DND-41 (cell line): ENCODE data around the gene ASB5.

Experiments used
- ATAC-seq: fragments of 200-7000 bp; cut with Tn5 transposase; 3 replicates; pipeline ENCODE4 v1.9.1; 2021; ENCODE audit warnings: low read depth; ENCODE audit not compliant: insufficient read depth
- DNase-seq: peaks from one replicate; pipeline ENCODE4 v3.0.0-alpha.2; 2020
- H2AFZ ChIP-seq: 2 replicates; pipeline ENCODE4 v1.6.0; 2012; ENCODE audit warnings: low read depth, low read length
- H3K27ac ChIP-seq: 2 replicates; pipeline ENCODE4 v1.5.1; 2012; ENCODE audit warnings: low read length, inconsistent platforms
- H3K27me3 ChIP-seq: fragments of 200-600 bp; sonication (generic); 2 replicates; pipeline ENCODE4 v1.6.0; 2012; ENCODE audit warnings: low read length, mild to moderate bottlenecking, inconsistent platforms; ENCODE audit not compliant: insufficient read depth, poor library complexity
- H3K36me3 ChIP-seq: 2 replicates; pipeline ENCODE4 v1.5.1; 2012; ENCODE audit warnings: low read length, inconsistent platforms; ENCODE audit not compliant: insufficient read depth
- H3K4me1 ChIP-seq: 2 replicates; pipeline ENCODE4 v1.5.1; 2012; ENCODE audit warnings: mild to moderate bottlenecking, low read length; ENCODE audit not compliant: insufficient read depth
- H3K4me2 ChIP-seq: 2 replicates; pipeline ENCODE4 v1.6.0; 2012; ENCODE audit warnings: mild to moderate bottlenecking, moderate library complexity, low read length, inconsistent platforms; ENCODE audit not compliant: insufficient read depth
- H3K4me3 ChIP-seq, 2 experiments: fragments of 200-600 bp in 1 of 2; shearing (Covaris generic) in 1 of 2; 2 replicates each; pipeline ENCODE4 v1.5.1; 2012 to 2016; ENCODE audit warnings: inconsistent platforms in 2 of 2, low read length in 2 of 2, mild to moderate bottlenecking in 2 of 2, low read depth in 1 of 2, moderate library complexity in 1 of 2
- H3K79me2 ChIP-seq: 2 replicates; pipeline ENCODE4 v1.6.0; 2012; ENCODE audit warnings: low read length, inconsistent platforms; ENCODE audit not compliant: insufficient read depth
- H3K9ac ChIP-seq: 2 replicates; pipeline ENCODE4 v1.6.0; 2012; ENCODE audit warnings: low read depth, mild to moderate bottlenecking, inconsistent platforms, low read length, moderate library complexity
- H3K9me3 ChIP-seq: 2 replicates; pipeline ENCODE4 v1.5.1; 2012; ENCODE audit warnings: low read length, moderate library complexity, mild to moderate bottlenecking, inconsistent platforms; ENCODE audit not compliant: insufficient read depth, severe bottlenecking
- H4K20me1 ChIP-seq: 2 replicates; pipeline ENCODE4 v1.6.0; 2012; ENCODE audit warnings: low read length; ENCODE audit not compliant: insufficient read depth
- CTCF ChIP-seq: IDR thresholded peaks from 2 replicates; pipeline ENCODE4 v1.5.1; 2012; ENCODE audit warnings: borderline replicate concordance, low read length, moderate library complexity, mild to moderate bottlenecking; ENCODE audit not compliant: poor library complexity, severe bottlenecking; ENCODE audit errors: extremely low read depth
- EZH2 ChIP-seq: IDR thresholded peaks from 3 replicates; pipeline ENCODE4 v1.6.1; 2012; ENCODE audit warnings: borderline replicate concordance, low read depth, mild to moderate bottlenecking, moderate library complexity, low read length, inconsistent platforms; ENCODE audit not compliant: severe bottlenecking

Gene ASB5

DNA sequence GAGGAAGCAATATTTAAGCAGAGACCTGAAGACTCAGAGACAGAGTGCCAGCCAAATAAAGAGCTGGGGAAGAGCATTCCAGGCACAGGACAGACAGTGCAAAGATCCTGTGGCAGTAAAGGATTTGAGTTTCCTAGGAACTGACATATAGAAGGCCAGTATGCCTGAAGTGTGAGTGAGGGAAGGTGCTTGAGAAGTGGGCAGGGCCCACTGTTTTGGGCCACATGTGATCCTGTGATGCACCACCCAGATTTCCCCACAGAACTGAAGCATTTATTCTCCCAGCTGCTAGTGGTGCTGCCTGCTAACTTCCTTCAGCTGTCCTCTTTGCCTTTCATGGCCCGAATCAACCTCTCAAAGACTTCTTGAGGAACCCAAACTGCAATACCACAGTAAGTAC, 23.9 kb upstream of the ASB5 start:
- no peak for TF ChIP-seq EZH2
- no peak for TF ChIP-seq CTCF
- Histone ChIP-seq H3K27me3 (peaks cover 22% of the 10 kb centered on the region), H3K4me3 (no peak overlapping the region), H3K4me1 (no peaks in the 10 kb centered on the region), H3K27ac (no peak overlapping the region), H3K9me3 (no peaks in the 10 kb centered on the region), H2AFZ (no peak overlapping the region), H3K79me2 (no peaks in the 10 kb centered on the region), H3K36me3 (no peaks in the 10 kb centered on the region), H3K9ac (no peak overlapping the region), H4K20me1 (no peaks in the 10 kb centered on the region), H3K4me2 (no peak overlapping the region)
- DNase-seq (no peak), ATAC-seq (no peak)

- TF ChIP-seq CTCF = no peak
- TF ChIP-seq EZH2 = no peak
- no peak for ATAC-seq
- H2AFZ ChIP-seq = no peak overlapping the region
Measured at GRCh38 chr4:176291748-176292147, 22.7 kb upstream of the ASB5 start.

DNA sequence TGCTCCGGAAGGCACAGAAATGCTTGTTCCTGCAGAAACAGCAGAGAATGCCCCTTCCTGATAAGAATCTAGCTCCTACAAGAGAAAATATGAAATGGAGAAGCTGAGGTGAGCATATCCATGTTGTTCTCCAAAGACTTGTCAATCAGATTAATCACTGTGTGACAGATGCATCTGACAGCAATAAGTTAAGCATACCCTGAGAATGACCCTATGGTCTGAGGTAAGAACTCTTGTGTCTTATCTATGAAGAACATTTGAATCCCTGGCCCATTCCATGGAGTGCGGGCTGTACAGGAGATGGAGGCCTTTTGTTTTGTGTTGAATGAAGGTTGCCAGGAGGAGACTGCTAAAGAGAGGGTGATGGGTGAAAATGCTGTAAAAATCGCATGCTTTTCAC, 21.5 kb upstream of the ASB5 start:
- H3K4me1 ChIP-seq = no peaks in the 10 kb centered on the region
- H3K9me3 ChIP-seq = no peaks in the 10 kb centered on the region
- H4K20me1 ChIP-seq = no peaks in the 10 kb centered on the region
- ATAC-seq (no peak), DNase-seq (no peak)
- no peak overlapping the region for H3K4me3 ChIP-seq
- H3K36me3 ChIP-seq = no peaks in the 10 kb centered on the region
- H3K4me2 ChIP-seq = no peak overlapping the region
- no peak for TF ChIP-seq CTCF
- H2AFZ ChIP-seq = no peak overlapping the region
- no peaks in the 10 kb centered on the region for H3K79me2 ChIP-seq
- no peak overlapping the region for H3K9ac ChIP-seq
- H3K27me3 ChIP-seq = peaks cover 22% of the 10 kb centered on the region
- H3K27ac ChIP-seq = no peak overlapping the region

More at GRCh38 chr4:176291748-176292147, 22.7 kb upstream of the ASB5 start:
- no peaks in the 10 kb centered on the region for H3K79me2 ChIP-seq
- no peaks in the 10 kb centered on the region for H4K20me1 ChIP-seq
- no peaks in the 10 kb centered on the region for H3K9me3 ChIP-seq
- no peak overlapping the region for H3K4me2 ChIP-seq
- no peak for DNase-seq
- no peaks in the 10 kb centered on the region for H3K36me3 ChIP-seq
- H3K4me3 ChIP-seq = no peak overlapping the region
- no peak overlapping the region for H3K27ac ChIP-seq
- H3K9ac ChIP-seq = no peak overlapping the region
- peaks cover 22% of the 10 kb centered on the region for H3K27me3 ChIP-seq
- no peaks in the 10 kb centered on the region for H3K4me1 ChIP-seq

DNA sequence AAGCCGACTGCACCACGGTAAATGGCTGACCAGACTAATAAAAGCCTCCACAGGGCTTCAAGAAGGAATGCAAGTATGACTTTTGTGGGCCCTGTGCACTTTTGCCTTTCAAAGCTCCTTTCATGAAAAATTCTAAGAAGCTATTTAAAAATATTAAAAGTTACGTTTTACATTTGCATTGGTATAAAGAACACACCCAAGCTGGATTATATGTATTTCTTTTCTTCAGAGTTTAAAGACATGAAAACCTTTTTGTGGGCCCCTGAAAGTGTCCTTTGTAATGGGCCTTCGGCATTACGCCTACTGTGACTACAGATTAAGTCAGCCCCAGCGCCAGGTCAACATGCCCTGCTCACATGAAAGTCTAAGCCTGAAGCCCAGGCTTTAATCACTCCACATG, 20.5 kb upstream of the ASB5 start:
- Histone ChIP-seq H3K4me3 (no peak overlapping the region), H3K27me3 (peaks cover 22% of the 10 kb centered on the region), H3K79me2 (no peaks in the 10 kb centered on the region), H2AFZ (no peak overlapping the region), H3K27ac (no peak overlapping the region), H3K4me1 (no peaks in the 10 kb centered on the region), H3K36me3 (no peaks in the 10 kb centered on the region), H3K9ac (no peak overlapping the region), H4K20me1 (no peaks in the 10 kb centered on the region), H3K9me3 (no peaks in the 10 kb centered on the region), H3K4me2 (no peak overlapping the region)
- DNase-seq (no peak), ATAC-seq (no peak)
- TF ChIP-seq CTCF = no peak
- no peak for TF ChIP-seq EZH2
